Activated effector memory CD4-positive, alpha-beta T cell treated with anti-CD3 and anti-CD28 coated beads, Interleukin-2, amount 50 U/mL, for 16 hours (primary cell): Measurements from ENCODE around the gene SLC36A4.
"Not testable (repeated sequence)": the region's sequence is repeated elsewhere in the genome, so short reads cannot be mapped to it uniquely, and the experiment has no call there.

Experiments
- DNase-seq: peaks from one replicate; pipeline ENCODE4 v3.0.0-alpha.2; 2020

The SLC36A4 gene

GRCh38 chr11:93193731-93194130 is 4.1 kb downstream of the SLC36A4 start:
- DNase-seq = no peak

GRCh38 chr11:93192163-93192562 is 5.6 kb downstream of the SLC36A4 start:
- DNase-seq = no peak

DNA sequence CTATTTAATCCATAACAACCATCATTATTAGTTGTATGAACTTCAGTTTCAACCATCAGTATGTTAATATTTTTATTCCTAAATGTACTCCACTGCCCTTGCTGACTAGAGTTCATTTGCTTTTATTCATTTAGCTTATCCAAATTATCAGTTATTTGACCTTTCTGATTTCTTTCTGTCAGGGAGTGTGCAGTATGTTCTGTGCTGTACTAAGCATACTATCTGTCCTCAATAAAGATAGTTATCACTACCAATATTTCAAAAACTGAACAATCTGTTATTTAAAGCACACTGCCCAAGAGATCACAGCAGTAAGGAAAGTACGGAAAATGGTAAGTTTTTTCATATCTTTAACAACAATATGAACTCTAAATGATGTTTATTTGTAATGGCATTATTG is 8.3 kb downstream of the SLC36A4 start:
- no peak for DNase-seq

GRCh38 chr11:93188726-93189125 is 9.1 kb downstream of the SLC36A4 start:
- no peak for DNase-seq

DNA sequence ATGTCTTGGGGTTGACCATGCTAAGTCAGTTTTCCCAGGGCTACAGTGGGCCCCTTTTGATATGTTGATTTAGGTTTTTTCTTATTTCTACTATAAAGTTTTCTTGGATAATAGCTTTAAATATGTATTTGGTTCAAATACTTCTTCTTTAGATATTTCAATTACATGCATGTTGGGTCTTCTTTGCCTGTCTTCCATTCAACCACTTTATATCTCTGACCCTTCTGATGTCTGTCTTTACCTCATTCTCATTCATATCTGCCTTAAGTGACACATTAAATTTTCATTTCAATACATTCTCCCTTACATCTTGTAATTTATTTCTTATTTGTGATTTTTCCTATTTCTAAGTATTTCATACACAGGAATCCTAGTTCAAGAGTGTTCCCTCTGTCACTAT is 10.5 kb downstream of the SLC36A4 start:
- no peak for DNase-seq

GRCh38 chr11:93177891-93178290 is 19.9 kb downstream of the SLC36A4 start:
- not testable (repeated sequence) for DNase-seq

DNA sequence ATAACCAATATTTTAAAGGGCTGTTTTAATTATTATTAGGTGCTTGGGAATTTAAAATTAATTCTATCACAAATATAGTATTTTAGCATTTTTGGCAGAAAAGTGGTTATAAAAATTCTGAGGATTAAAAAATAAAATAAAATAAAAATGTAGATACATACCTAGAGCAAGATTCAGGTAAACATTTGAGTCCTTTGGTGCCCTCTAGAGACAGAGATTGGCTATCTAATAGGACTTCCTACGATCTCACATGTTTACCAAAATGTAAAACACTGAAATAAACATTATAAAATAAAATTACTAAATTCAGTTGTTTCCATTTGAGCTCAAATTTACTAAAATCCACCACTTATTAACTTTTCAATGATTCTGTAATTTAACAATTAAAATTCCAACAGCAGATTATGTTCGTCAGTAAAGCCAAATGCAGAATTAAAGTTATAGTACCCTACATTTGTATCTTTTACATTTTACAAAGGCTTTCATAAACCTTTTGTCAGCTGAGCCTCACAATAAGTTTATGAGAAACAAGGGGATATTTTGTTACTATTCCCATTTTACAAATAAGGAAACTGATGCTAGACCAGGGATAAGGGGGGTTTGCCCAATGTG is 27.7 kb downstream of the SLC36A4 start:
- no peak for DNase-seq

DNA sequence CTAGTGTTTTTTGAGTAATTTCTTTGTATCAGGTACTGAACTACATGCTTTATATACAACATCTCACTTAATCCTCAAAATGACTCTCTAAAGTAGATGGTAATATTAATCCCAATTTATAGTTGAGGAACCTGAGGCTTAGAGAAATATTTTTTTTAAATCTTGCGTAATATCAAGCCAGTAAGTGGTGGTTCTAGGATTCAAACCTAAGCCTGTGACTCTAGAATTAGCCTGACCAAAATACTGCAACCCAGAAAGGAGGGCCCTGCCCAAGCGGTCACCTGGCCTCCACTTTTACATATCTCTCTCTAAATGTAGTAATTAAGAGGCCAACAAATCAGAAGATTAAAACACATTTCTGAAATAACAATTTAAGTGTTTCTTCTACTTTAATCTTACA is 28.6 kb downstream of the SLC36A4 start:
- DNase-seq = no peak

- no peak for DNase-seq
These were observed 30.9 kb downstream of the SLC36A4 start for GRCh38 chr11:93166862-93167261.

DNA sequence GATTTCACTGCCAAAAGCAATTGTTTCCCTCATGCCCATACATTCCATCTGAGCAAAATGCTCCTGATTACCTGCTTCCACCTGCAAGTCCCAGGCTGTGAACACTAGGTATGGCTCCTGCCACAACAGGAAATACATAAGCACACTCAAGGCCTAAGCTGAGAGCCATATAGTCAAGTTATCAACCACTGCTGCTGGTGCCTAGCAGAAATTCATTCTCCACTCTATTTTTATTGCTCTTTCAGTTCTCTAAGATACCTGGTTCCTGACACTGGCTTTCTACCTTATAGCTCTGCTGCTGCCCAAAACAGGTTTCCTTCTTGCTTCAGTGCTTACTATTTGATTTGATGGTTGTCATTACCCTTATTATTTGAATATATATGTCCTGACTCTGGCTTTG is 31.6 kb downstream of the SLC36A4 start:
- DNase-seq = no peak

DNA sequence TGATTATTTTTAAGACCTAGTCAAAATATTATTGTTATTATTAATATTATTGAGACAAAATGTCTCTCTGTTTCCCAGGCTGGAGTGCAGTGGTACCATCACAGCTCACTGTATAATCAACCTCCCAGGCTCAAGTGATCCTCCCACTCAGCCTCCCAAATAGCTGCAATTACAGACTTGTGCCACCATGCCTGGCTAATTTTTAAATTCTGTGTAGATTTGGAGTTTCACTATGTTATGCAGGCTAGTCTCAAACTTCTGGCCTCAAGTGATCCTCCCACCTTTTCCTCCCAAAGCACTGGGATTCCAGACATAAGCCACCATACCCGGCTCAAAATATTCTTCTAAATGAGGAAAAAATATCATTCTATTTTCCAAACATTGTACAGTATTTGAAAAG is 37.0 kb downstream of the SLC36A4 start:
- no peak for DNase-seq

DNA sequence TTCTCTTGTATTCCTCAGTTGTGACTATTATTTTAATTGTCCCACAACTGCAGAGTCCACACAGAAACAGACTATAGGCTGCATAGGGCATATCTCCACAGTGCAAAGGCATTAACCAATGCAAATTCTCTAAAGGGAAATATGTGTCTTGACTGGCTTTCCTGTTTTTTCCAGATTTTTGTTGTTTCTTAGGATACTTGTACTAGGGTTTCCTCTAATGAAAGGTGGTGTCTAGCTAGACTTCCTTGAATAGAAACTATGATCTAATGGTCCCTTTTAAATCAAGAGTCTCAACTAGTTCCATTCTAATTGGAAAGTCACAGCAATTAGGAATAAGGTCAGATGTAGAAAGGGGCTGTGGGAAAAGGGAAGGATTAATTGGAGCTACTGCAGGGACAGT is 37.6 kb downstream of the SLC36A4 start:
- DNase-seq = no peak

DNA sequence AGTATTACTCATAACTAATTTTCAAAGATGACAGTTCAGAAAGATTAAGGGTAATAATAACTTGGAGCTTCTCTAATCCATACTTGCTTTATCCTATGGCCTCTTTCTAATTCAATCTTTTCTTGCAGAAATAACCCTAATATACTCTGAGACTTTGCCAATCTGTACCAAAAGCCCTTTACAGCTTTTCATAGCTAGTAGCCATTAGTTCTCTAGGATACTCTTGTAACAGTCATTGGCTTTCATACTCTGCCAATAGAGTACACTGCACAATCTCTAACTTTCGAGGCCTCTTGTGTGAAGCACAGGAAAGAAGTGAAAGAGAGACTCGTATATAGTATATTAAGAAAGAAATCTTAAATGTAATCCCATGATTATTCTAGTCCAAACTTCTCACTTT is 38.1 kb downstream of the SLC36A4 start:
- no peak for DNase-seq

DNA sequence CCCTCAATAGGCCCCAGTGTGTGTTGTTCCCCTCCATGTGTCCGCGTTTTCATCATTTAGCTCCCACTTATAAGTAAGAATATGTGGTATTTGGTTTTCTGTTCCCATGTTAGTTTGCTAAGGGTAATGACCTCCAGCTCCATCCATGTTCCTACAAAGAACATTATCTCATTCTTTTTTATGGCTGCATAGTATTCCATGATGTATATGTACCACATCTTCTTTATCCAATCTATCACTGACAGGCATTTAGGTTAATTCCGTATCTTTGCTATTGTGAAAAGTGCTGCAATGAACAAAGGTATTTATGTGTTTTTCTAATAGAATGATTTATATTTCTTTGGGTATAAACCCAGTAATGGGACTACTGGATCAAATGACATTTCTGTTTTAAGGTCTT is 42.1 kb downstream of the SLC36A4 start:
- DNase-seq = no peak

DNA sequence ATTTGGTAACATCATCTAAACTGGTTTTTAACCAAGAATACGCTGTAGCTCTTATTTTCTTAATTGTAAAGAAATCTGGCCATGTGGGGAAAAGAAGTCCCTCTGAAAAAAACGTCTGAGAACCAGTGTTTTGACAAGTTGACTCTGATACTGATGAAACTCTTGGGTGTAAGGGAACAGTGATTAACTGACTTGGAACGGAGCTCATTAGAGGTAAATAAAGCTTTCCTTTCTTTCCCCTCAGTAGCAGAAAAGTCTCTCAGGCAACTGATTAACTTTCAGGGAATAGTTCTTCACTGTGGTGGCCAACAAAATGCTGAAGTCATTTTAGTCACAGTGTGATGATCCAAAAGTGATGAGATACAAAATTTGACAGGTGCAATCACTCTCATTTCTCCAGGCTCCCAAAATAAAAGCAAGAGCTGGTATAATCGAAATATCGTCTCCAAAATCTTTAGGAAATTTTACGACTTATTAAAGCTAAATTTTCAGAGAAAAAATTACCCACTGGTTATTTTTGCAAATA is 52.3 kb downstream of the SLC36A4 start:
- no peak for DNase-seq

DNA sequence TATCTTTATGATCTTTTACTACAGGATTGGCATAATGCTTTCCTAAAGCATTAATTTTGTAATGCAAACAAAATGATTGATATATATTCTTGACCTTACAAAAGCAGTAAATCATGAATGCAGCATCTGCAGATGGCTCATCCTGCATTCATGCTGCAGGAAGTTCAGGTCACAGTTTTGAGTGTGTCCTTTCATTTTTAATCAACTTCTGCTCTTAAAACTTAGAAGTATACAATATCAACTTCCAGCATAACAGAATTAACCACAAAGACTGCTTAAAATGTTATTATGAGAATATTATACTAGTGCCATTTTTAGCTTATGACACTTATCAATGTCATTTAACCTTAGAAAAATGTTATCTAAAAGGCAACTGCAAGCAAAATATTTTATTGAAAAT is 54.0 kb downstream of the SLC36A4 start:
- no peak for DNase-seq

DNA sequence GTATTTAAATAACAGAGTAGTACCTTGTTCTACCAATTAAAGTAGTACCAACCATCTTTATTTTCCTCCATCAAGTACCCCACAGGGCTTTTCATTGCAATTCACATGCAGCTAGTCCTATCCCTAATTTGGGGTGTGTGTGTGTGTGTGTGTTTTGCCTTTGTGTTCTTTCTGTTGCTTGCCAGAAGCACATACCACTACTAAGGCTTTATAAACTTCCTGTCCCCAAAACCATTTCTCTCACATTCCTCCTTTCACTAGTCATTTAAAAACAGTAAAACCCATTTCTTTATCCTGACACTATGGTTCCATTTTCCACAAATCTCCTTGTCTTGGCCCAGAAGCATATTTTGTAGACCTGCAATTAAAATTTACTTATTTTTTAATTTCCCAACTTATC is 54.6 kb downstream of the SLC36A4 start:
- no peak for DNase-seq

DNA sequence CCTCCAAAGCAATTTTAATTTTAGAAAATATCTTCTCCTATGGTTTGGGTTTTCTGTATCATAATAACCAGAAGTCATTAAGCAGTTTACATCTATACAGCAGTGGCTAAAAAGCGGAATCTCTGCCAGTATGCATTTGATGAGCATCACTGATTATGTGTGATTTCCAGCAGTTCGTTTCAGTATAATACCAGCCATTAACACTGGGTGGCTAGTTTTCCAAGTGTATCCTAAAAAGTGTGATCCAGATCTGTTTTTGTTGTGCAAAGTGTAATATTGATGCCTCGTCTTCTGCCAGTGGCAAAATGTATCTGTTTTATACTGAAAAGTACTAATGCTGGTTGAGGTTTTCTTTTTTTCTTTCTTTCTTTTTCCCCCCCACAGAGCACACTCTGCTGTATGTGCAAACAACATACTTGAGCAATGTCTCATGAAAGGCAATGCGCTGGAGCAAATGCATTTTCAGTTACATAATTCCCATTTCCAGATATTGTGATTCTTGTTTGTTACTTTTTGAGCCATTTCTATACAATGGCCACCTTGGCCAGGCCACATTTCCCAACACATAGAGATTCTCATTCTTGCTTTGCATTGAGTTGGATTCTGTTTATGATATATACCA is 64.2 kb downstream of the SLC36A4 start:
- no peak for DNase-seq

GRCh38 chr11:93132836-93133235 is 65.0 kb downstream of the SLC36A4 start:
- no peak for DNase-seq

GRCh38 chr11:93131709-93132108 is 66.1 kb downstream of the SLC36A4 start:
- DNase-seq = no peak

GRCh38 chr11:93128574-93128973 is 69.2 kb downstream of the SLC36A4 start:
- no peak for DNase-seq

GRCh38 chr11:93123351-93123898 is 74.4 kb downstream of the SLC36A4 start:
- no peak for DNase-seq

DNA sequence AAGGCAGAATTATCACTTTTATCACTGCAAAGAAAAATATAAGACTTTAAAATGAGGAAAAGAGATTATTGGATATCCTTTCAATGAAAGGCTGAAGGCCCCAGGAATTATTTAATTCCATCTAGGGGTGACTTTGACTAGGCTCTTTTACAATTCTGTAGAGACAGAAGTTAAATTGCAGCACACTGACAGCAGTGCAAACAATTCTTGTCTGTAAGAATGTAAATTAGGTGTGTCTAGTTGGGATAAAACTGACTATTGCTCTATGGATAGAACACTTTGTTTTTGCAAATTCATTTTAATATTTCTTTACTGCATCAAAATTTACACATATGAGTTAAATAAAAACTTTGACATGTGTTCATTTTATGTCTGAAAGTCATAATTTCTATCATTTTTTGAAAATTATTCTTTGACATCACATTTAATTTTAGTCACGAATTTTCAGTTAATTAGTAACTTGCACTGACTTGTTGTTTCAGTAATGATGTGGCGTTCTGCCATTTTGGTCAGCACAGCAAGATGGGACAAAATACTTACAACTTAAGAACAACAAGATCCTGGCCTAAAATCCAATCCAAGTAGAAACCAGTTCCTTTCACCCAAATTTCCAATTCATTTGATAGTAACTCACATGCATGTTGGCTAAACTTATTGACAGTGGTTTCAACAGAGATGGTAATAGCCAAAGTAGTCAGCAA is 75.1 kb downstream of the SLC36A4 start:
- no peak for DNase-seq

DNA sequence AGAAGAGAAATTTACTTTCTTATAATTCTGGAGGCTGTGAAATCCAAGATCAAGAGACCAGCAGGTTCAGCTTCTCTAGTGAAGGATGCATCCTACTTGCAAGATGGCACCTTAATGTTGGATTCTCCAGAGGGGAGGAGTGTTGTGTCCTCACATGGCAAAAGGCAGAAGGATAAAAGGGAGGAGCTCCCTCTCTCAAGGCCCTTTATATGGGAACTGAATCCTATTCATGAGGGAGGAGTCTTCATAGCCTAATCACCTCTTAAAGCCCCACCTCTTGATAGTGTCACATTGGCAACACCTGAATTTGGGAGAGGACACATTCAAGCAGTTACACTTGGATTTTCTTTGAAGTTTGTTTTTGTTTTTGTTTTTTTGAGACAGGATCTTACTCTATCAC is 79.5 kb downstream of the SLC36A4 start:
- no peak for DNase-seq
